NOMO-1 (cell line): ENCODE data around the gene CCDC190.
"Not testable (repeated sequence)": the region's sequence is repeated elsewhere in the genome, so short reads cannot be mapped to it uniquely, and the experiment has no call there.

ENCODE experiments used
- DNase-seq, 2 experiments: peaks; one replicate each; lab custom pipeline; 2025; ENCODE audit not compliant: unreplicated experiment in 2 of 2; lab: John Stamatoyannopoulos, UW

Gene CCDC190

DNA sequence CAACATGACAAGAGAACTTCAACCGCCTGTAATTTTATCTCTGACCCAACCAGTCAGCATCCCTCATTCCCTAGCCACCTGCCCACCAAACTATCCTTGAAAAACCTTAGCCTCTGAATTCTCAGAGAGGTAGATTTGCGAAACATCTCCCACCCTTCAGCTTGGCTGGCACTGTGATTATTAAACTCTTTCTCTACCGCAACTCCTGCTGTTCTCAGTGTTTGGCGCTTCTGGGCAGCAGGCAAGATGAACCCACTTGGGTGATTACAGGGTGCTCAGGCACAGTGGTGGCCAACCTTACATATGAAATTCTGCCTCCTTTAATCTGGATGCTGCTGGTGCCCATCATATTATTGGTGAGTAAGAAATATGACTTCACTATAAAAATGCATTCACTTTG is 22.1 kb downstream of the CCDC190 start:
- no peak for DNase-seq

DNA sequence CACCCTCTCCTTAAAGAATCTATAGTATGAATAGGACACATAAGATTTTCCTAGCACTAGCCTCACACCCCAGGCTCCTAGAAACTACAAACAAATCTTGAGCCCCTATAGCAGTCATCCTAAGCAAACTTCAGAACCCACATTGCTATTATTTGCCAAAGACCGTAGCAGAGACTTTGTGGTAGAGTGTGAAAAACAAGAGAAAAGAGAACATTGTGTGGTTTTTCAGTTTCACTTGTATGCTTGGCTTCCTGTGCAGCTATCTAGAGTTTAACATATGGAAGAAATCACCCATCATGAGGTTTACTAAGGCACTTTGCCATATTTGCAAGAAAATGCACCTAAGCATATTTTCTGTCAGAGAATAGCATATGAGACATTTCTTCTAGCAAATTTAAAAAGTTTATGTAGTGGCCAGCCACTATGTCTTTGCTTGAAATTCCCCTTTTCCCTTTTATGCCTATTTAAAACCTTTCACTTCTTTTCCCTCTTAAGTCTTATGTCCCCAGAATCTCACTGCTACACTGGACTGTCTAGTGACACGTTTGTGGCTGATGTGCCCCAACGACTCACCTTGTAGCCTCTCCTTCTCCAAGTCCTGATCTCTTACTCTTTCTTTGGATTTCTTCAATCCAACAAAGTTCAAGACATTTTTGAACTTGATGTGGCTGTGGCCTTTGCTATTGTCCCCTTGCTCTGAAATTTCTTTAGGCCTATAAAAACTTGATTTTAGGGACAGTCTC is 25.6 kb downstream of the CCDC190 start:
- no peak for DNase-seq

DNA sequence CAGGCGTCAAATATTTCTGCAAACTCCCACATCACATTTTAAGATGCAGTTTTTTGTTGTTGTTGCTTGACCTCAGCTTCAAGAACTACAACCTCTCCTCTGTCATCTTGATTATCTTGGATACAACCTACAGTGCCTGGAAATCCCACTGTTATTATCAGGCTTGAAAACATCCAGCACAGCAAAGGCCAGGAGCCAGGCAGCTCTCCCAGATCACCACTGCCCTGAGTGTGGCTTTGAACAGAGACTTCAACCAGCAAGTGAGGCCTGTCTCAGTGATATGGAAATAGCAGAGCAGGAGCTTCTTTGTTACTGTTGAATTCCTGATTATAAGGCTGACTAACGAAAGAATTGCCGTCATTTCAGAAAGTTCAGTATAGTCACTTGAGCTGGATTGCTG is 28.5 kb downstream of the CCDC190 start:
- DNase-seq = no peak

DNA sequence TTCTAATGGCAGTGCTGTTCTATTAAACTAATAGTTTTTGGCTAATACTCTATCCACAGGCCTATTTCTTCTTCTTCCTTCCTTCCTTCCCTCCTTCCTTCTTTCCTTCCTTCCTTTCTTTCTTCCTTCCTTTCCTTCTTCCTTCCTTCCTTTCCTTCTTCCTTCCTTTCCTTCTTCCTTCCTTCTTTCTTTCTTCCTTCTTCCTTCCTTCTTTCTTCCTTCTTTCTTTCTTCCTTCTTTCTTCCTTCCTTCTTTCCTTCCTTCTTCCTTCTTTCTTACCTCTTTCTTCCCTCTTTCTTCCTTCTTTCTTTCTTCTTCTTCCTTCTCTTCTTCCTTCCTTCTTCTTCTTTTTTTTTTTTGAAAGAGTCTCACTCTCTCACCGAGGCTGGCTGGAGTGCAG is 31.7 kb downstream of the CCDC190 start:
- DNase-seq = no peak

DNA sequence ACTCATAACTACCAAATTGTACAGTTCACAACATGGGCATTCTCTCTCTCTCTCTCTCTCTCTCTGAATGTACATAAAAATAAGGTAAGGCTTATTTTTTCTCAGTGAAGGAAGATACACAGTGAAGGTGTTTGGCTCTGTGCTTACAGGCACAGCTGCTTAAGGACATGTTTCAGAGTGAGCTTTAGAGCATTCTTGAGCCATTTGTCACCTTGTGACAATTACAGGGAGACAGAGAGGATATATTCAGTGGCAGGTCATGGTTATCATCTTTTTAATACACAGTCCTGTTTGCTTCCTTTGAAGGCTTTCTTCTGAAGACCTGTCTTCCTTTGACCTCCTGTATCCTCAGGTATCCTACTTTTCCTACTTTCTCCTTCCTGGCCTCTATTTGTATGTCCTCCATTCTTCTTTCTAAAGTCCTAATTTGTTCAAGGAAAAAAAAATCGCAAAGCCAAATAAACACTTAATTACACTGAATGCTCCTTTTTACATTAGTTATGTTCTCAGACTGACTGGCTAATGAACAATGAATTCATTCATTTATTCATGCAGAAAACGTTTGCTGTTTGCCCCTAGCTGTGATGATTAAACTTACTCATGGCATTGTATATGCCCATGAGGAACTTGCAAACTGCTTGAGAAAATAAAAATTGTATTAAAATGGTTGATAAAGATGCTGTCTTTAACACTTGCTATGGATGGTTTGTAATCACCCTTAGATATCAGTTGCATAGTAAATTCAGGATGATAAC is 37.0 kb downstream of the CCDC190 start:
- no peak for DNase-seq

DNA sequence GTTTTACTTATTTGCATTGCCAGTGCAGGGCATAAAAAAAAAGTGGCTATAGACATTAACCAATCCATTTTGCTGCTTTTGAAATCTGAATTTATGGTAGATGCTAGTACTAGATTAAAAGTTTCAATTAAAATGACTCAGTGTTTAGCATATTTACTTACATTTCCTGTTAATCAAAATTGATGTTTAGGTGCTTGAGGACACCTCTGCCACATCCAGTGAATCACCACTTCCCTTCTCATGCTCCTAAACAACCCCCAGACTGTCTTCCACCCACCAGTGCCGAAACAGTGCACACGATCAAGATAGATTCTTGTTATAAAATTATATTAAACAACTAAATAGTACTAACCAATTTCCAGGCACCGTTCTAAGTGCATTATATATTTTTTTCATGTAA is 37.7 kb downstream of the CCDC190 start:
- DNase-seq = no peak

DNA sequence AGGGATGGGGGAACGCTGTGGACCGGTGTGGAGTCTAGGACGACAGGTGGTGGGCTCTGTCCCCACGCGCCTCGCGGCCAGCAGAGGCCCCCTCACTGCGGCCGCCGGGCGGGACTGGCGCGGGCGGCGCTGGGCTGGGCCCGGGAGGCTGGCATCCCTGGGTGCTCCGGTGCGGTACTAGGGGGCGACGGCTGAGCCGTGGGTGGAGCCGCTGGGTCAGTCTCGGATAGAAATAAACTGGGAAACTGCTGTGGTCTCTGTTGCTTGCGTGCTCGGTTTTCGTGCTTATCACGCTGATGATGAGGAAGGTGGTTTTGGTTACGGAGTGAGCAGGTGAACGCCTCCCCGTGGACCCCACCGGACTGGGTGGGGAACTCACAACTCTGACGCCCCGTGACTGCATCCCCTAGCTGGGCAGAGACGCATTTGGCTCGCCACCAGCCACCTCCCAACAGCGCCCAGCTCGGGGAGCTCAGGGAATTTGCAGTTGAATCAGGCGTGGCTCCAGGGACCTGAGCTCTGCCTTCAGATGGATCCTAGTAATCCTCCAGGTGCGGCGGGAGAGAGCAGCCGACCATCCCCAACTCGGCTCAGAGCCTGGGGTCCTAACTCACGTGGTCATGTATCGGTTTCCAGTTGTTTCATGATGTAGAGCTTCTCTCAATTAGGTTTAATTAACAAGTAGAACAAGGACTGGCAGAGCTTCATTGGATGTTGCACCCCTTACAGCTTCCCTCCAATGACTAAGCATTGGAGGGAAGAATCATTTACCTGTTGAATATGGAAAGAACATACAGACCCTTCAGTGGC is 38.4 kb downstream of the CCDC190 start:
- DNase-seq = no peak

DNA sequence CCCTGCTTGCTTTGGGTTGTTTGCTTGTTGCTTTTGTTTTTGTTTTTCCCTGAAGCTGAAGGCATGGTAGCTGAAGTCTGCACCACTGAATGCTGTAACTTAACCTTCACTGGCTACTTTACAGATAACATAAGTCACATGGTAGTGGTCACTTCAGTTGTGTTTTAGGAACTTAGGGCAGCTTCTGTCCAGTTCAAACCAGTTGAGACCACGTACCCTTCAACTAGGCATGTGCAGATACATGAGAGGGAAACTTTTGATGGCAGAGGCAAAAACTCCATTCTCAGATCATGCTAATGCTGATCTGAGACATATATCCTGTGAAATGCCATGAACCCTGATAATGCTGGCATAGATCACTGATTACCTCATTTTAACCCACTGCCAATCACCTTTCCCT is 42.3 kb downstream of the CCDC190 start:
- not testable (repeated sequence) for DNase-seq

DNA sequence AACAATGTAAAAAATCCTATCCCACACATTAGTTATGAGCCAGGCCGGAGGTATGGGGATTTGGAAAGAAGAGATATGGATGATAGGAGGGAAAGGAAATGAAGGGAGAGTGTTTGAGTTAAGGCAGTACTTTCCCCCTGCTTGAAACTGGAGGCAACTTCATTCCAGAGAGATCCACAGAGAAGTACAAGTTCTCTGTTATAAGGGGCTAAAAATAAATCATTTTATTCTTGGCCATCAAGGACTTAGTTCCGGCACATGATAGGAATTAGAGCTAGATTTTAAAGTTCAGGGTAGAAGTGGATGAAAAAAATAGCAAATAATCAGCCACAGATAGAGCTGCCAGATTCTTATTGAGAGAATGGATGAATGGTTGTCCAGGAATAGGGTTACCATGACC is 42.8 kb downstream of the CCDC190 start:
- DNase-seq = not testable (repeated sequence)

DNA sequence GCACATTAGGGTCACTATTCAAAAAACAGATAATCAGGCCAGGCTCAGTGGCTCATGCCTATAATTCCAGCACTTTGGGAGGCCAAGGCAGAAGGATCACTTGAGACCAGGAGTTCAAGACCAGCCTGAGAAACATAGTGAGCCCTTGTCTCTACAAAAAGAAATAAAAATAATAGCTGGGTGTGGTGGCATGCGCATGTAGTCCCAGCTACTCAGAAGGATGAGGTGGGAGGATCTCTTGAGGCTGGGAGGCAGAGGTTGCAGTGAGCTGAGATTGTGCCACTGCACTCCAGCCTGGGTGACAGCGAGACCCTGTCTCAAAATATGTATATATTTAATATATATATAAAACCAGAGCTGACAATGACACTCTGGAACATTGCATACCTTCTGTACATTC is 48.6 kb downstream of the CCDC190 start:
- DNase-seq = not testable (repeated sequence)

DNA sequence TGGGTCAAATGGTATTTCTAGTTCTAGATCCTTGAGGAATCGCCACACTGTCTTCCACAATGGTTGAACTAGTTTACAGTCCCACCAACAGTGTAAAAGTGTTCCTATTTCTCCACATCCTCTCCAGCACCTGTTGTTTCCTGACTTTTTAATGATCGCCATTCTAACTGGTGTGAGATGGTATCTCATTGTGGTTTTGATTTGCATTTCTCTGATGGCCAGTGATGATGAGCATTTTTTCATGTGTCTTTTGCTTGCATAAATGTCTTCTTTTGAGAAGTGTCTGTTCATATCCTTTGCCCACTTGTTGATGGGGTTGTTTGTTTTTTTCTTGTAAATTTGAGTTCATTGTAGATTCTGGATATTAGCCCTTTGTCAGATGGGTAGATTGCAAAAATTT is 53.5 kb downstream of the CCDC190 start:
- not testable (repeated sequence) for DNase-seq
